ENCODE measurements around the gene MAGEC1. TPM values are rescaled to one million over a fixed set of nuclear protein-coding genes. Genes with fewer than 3 reads are reported as not detected.

The MAGEC1 gene
- total RNA-seq, 2 experiments from 2014 or later: not detected

- DNase-seq (ENCODE audit: low spot score): no peak
- H3K4me2 ChIP-seq (ENCODE audit: low read length): no peak overlapping the region
- CTCF ChIA-PET (ENCODE audit: unreplicated experiment): no interaction called here
- no TSS peak for BruUV-seq (replicated peaks)
- no peak overlapping the region for H2AFZ ChIP-seq (ENCODE audit: low read length)
- no peaks in the 10 kb centered on the region for H3K4me1 ChIP-seq (ENCODE audit: insufficient read depth, low read length, poor library complexity, severe bottlenecking)
- H3K4me3 ChIP-seq (ENCODE audit: low read depth, low read length, poor library complexity, severe bottlenecking): no peak overlapping the region
- no peak for TF ChIP-seq EZH2phosphoT487 (IDR thresholded peaks at IDR 0.05; ENCODE audit: borderline replicate concordance, low read depth, low read length)
- no peak for TF ChIP-seq CTCF (conservative IDR thresholded peaks at IDR 0.05; ENCODE audit: low read length)
- H4K20me1 ChIP-seq (ENCODE audit: insufficient read depth, low read length): no peaks in the 10 kb centered on the region
- H3K36me3 ChIP-seq (ENCODE audit: insufficient read depth, low read length): no peaks in the 10 kb centered on the region
- POLR2A ChIA-PET: no interaction called here
- H3K79me2 ChIP-seq (ENCODE audit: insufficient read depth, low read depth, low read length): no peaks in the 10 kb centered on the region
- no peaks in the 10 kb centered on the region for H3K9me2 ChIP-seq (ENCODE audit: insufficient read depth, low read length)
- no peak overlapping the region for H3K27ac ChIP-seq (ENCODE audit: low read depth, low read length, poor library complexity, severe bottlenecking)
- H3K9me3 ChIP-seq (ENCODE audit: low read length): no peaks in the 10 kb centered on the region
- intact Hi-C loops (cut with micrococcal nuclease; ENCODE audit: unreplicated experiment): no loop called here
These were observed 24.7 kb downstream of the MAGEC1 start for GRCh38 chrX:141928432-141928831.

GRCh38 chrX:141934059-141934641 is 30.5 kb downstream of the MAGEC1 start:
- Histone ChIP-seq H3K4me1 (ENCODE audit: insufficient read depth, low read length, poor library complexity, severe bottlenecking) (no peaks in the 10 kb centered on the region), H3K9me3 (ENCODE audit: low read length) (no peaks in the 10 kb centered on the region), H3K4me2 (ENCODE audit: low read length) (no peak overlapping the region), H4K20me1 (ENCODE audit: insufficient read depth, low read length) (no peaks in the 10 kb centered on the region), H2AFZ (ENCODE audit: low read length) (no peak overlapping the region), H3K9me2 (ENCODE audit: insufficient read depth, low read length) (no peaks in the 10 kb centered on the region), H3K27ac (ENCODE audit: low read depth, low read length, poor library complexity, severe bottlenecking) (no peak overlapping the region), H3K36me3 (ENCODE audit: insufficient read depth, low read length) (no peaks in the 10 kb centered on the region), H3K79me2 (ENCODE audit: insufficient read depth, low read depth, low read length) (no peaks in the 10 kb centered on the region), H3K4me3 (ENCODE audit: low read depth, low read length, poor library complexity, severe bottlenecking) (no peak overlapping the region)
- intact Hi-C loops (cut with micrococcal nuclease; ENCODE audit: unreplicated experiment): no loop called here
- no peak for DNase-seq (ENCODE audit: low spot score)
- BruUV-seq (replicated peaks): no TSS peak
- CTCF ChIA-PET (ENCODE audit: unreplicated experiment): no interaction called here
- POLR2A ChIA-PET: no interaction called here
- TF ChIP-seq CTCF (conservative IDR thresholded peaks at IDR 0.05; ENCODE audit: low read length) (no peak), EZH2phosphoT487 (IDR thresholded peaks at IDR 0.05; ENCODE audit: borderline replicate concordance, low read depth, low read length) (no peak)

GRCh38 chrX:141935645-141936044 is 32.0 kb downstream of the MAGEC1 start:
- Histone ChIP-seq H3K9me3 (ENCODE audit: low read length) (no peaks in the 10 kb centered on the region), H3K36me3 (ENCODE audit: insufficient read depth, low read length) (no peaks in the 10 kb centered on the region), H3K4me1 (ENCODE audit: insufficient read depth, low read length, poor library complexity, severe bottlenecking) (no peaks in the 10 kb centered on the region), H3K9me2 (ENCODE audit: insufficient read depth, low read length) (no peaks in the 10 kb centered on the region), H3K79me2 (ENCODE audit: insufficient read depth, low read depth, low read length) (no peaks in the 10 kb centered on the region), H3K27ac (ENCODE audit: low read depth, low read length, poor library complexity, severe bottlenecking) (no peak overlapping the region), H2AFZ (ENCODE audit: low read length) (no peak overlapping the region), H3K4me2 (ENCODE audit: low read length) (no peak overlapping the region), H3K4me3 (ENCODE audit: low read depth, low read length, poor library complexity, severe bottlenecking) (no peak overlapping the region), H4K20me1 (ENCODE audit: insufficient read depth, low read length) (no peaks in the 10 kb centered on the region)
- no TSS peak for BruUV-seq (replicated peaks)
- CTCF ChIA-PET (ENCODE audit: unreplicated experiment): no interaction called here
- DNase-seq (ENCODE audit: low spot score): no peak
- intact Hi-C loops (cut with micrococcal nuclease; ENCODE audit: unreplicated experiment): no loop called here
- TF ChIP-seq CTCF (conservative IDR thresholded peaks at IDR 0.05; ENCODE audit: low read length): no peak
- TF ChIP-seq EZH2phosphoT487 (IDR thresholded peaks at IDR 0.05; ENCODE audit: borderline replicate concordance, low read depth, low read length): no peak
- POLR2A ChIA-PET: no interaction called here
